HG03135 (cell line): ENCODE measurements around the gene COQ8A.

Source experiments
- ATAC-seq: cut with Tn5 transposase; IDR thresholded peaks from one replicate; pipeline ENCODE4 v1.9.1; 2021; ENCODE audit warnings: mild to moderate bottlenecking, moderate library complexity; ENCODE audit not compliant: unreplicated experiment

The COQ8A gene

GRCh38 chr1:226940029-226940805 is at the start of gene COQ8A:
Gene COQ8A (plus strand): TSS chr1:226940294. CDS start chr1:226961386, 21,092 bp downstream.
- peak; percentile 97 for ATAC-seq

- ATAC-seq = no peak
These were observed 49.6 kb upstream of the COQ8A start for GRCh38 chr1:226890331-226891108.

GRCh38 chr1:226891346-226891745 is 48.7 kb upstream of the COQ8A start:
- no peak for ATAC-seq

GRCh38 chr1:226891846-226892523 is 48.1 kb upstream of the COQ8A start:
- ATAC-seq = no peak

GRCh38 chr1:226892524-226892875 is 47.6 kb upstream of the COQ8A start:
- ATAC-seq = no peak

GRCh38 chr1:226893936-226894335 is 46.2 kb upstream of the COQ8A start:
- no peak for ATAC-seq

- ATAC-seq = no peak
These were observed 45.3 kb upstream of the COQ8A start for GRCh38 chr1:226894826-226895225.

GRCh38 chr1:226895644-226896043 is 44.5 kb upstream of the COQ8A start:
- ATAC-seq = no peak

- ATAC-seq = no peak
These were observed 41.8 kb upstream of the COQ8A start for GRCh38 chr1:226898246-226898645.

GRCh38 chr1:226901421-226901820 is 38.7 kb upstream of the COQ8A start:
- ATAC-seq = no peak

- ATAC-seq = no peak
These were observed 37.5 kb upstream of the COQ8A start for GRCh38 chr1:226902601-226903000.

- no peak for ATAC-seq
These were observed 36.0 kb upstream of the COQ8A start for GRCh38 chr1:226903819-226904716.

- no peak for ATAC-seq
These were observed 35.3 kb upstream of the COQ8A start for GRCh38 chr1:226904772-226905171.

- no peak for ATAC-seq
These were observed 31.7 kb upstream of the COQ8A start for GRCh38 chr1:226908419-226908818.

GRCh38 chr1:226908913-226909312 is 31.2 kb upstream of the COQ8A start:
- ATAC-seq = no peak

- peak; percentile 48 for ATAC-seq
These were observed 27.4 kb upstream of the COQ8A start for GRCh38 chr1:226912587-226913176.

- ATAC-seq = peak; percentile 18
These were observed 24.5 kb upstream of the COQ8A start for GRCh38 chr1:226915672-226915995.

GRCh38 chr1:226916497-226916896 is 23.6 kb upstream of the COQ8A start:
- ATAC-seq = no peak

GRCh38 chr1:226919587-226919986 is 20.5 kb upstream of the COQ8A start:
- no peak for ATAC-seq

- no peak for ATAC-seq
These were observed 20.1 kb upstream of the COQ8A start for GRCh38 chr1:226919995-226920394.
